ENCODE results near the gene GLRA1. TPM values are rescaled to one million over a fixed set of nuclear protein-coding genes. Genes with fewer than 3 reads are reported as not detected.

Gene GLRA1
- not detected in 2 replicates for polyA plus RNA-seq (2013)

DNA sequence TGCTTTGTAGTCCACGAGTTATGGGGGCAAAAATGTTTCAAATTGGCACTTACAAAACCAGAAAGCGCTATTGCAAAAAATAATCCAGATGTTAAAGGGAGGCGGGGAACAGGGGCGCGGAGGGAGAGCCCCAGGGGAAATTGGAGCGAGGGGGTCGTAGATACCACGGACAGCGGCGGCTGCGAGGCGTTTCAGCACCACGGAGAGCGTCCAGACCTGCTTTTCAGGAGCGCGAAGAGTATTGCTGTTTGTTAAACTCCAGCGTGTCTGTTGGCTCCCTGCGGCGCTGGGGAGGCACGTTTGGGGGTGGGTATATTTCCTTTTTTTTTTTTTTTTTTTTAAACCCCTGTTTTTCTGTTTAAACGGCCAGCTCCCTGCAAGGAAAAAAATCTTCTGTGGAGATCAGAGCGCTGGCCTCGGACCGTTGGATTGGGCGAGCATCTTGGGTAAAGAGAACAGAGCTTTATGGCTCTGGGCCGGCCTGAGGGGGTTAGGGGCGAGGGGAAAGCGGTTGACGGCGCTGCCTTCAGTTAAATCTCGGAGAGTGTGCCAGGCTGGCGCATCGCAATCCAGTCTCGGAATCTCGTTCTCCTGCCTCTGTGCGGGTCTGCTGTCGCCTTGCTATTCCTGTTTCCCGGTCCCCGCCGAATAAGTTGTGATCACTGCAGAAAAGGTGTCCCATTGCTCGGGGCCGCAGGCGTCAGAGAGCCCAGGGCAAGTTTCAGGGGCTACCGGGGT lies at the start of gene GLRA1:
Gene GLRA1, minus strand, starts transcription at position 288 of the 738 bp plus-strand sequence. CDS start 302 bp downstream, outside the sequence.
- WGBS (ENCODE audit: extremely low coverage, insufficient coverage, insufficient read length): no CpG with 5 or more reads among the region's 44 CpGs
- Histone ChIP-seq H4K12ac (ENCODE audit: low read depth, low read length) (no peak within 1 kb of the TSS), H4K8ac (ENCODE audit: low read depth, low read length) (no peak within 1 kb of the TSS)

DNA sequence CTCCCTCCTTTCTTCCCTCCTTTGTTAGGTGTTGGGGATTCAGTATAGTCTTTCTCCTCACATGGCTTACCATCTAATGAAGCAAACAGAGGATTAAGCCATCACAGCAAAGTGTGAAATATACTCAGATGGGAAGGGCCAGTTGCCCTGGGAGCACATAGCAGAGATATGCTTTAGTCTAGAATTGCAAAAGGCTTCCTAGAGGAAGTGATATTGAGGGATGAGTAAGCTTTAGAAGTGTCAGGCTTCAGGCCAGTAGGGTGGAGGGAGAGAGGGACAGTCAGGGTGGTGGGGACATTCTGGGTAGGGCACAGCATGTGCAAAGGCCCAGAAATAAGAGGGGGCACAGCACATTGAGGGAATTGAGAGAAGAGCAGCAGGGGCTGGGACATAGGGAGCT lies 46.2 kb upstream of the GLRA1 start:
- no peaks in the 10 kb centered on the region for H3K4me1 ChIP-seq (ENCODE audit: control insufficient read depth in 1 of 2, insufficient read depth in 2 of 2, low read length in 2 of 2)
- no peaks in the 10 kb centered on the region for H3K79me1 ChIP-seq (ENCODE audit: low read length)
- H3K27me3 ChIP-seq (ENCODE audit: insufficient read depth, low read length): no peaks in the 10 kb centered on the region
- H3K14ac ChIP-seq (ENCODE audit: low read length): no peak overlapping the region
- no peak overlapping the region for H3K9ac ChIP-seq (ENCODE audit: low read length)
- no peak overlapping the region for H3K4me2 ChIP-seq (ENCODE audit: low read length)
- H3K36me3 ChIP-seq (ENCODE audit: control insufficient read depth in 1 of 2, insufficient read depth in 2 of 2, low read length in 2 of 2): no peaks in the 10 kb centered on the region
- H3K18ac ChIP-seq (ENCODE audit: low read length): no peak overlapping the region
- no peak overlapping the region for H4K12ac ChIP-seq (ENCODE audit: low read depth, low read length)
- H2BK5ac ChIP-seq (ENCODE audit: low read depth, low read length, poor library complexity): no peak overlapping the region
- H4K8ac ChIP-seq (ENCODE audit: low read depth, low read length): no peak overlapping the region
- H2BK12ac ChIP-seq (ENCODE audit: low read length): no peak overlapping the region
- no peaks in the 10 kb centered on the region for H3K9me3 ChIP-seq (ENCODE audit: insufficient read depth, low read depth, low read length)
- H3K79me2 ChIP-seq (ENCODE audit: control insufficient read depth, insufficient read depth, low read length, poor library complexity): no peaks in the 10 kb centered on the region
- no peak overlapping the region for H4K91ac ChIP-seq (ENCODE audit: low read depth, low read length)
- DNase-seq: no peak
- H3K4me3 ChIP-seq (ENCODE audit: low read depth, low read length): no peak overlapping the region
- no peak overlapping the region for H3K27ac ChIP-seq (ENCODE audit: low read depth, low read length)
- H2BK120ac ChIP-seq (ENCODE audit: insufficient read depth, low read length, poor library complexity): no peak overlapping the region
- H2AFZ ChIP-seq (ENCODE audit: insufficient read depth, low read length, poor library complexity): no peak overlapping the region
- no peak overlapping the region for H3K4ac ChIP-seq (ENCODE audit: low read depth, low read length)
- H2AK5ac ChIP-seq (ENCODE audit: low read length): no peak overlapping the region
- no peak overlapping the region for H3K23ac ChIP-seq (ENCODE audit: low read length)

More for the DNA sequence above, at the start of gene GLRA1:
- no peak within 1 kb of the TSS for H2AK5ac ChIP-seq (ENCODE audit: low read length)
- no peak within 1 kb of the TSS for H3K18ac ChIP-seq (ENCODE audit: low read length)
- H3K4me1 ChIP-seq (ENCODE audit: control insufficient read depth in 1 of 2, insufficient read depth in 2 of 2, low read length in 2 of 2): peaks cover 0 to 1% of the 10 kb centered on the region in 2 experiments
- H3K9me3 ChIP-seq (ENCODE audit: insufficient read depth, low read depth, low read length): no peaks in the 10 kb centered on the region
- no peaks in the 10 kb centered on the region for H3K79me1 ChIP-seq (ENCODE audit: low read length)
- H2AFZ ChIP-seq (ENCODE audit: insufficient read depth, low read length, poor library complexity): no peak within 1 kb of the TSS
- no peak within 1 kb of the TSS for H3K27ac ChIP-seq (ENCODE audit: low read depth, low read length)
- no peak within 1 kb of the TSS for H3K4me2 ChIP-seq (ENCODE audit: low read length)
- no peaks in the 10 kb centered on the region for H3K79me2 ChIP-seq (ENCODE audit: control insufficient read depth, insufficient read depth, low read length, poor library complexity)
- no peaks in the 10 kb centered on the region for H3K36me3 ChIP-seq (ENCODE audit: control insufficient read depth in 1 of 2, insufficient read depth in 2 of 2, low read length in 2 of 2)
- no peak within 1 kb of the TSS for H2BK12ac ChIP-seq (ENCODE audit: low read length)
- no peak within 1 kb of the TSS for H2BK5ac ChIP-seq (ENCODE audit: low read depth, low read length, poor library complexity)
- H3K14ac ChIP-seq (ENCODE audit: low read length): no peak within 1 kb of the TSS
- H3K4ac ChIP-seq (ENCODE audit: low read depth, low read length): no peak within 1 kb of the TSS
- H2BK120ac ChIP-seq (ENCODE audit: insufficient read depth, low read length, poor library complexity): no peak within 1 kb of the TSS
- peak; percentile 32 to 70 for DNase-seq
- H3K27me3 ChIP-seq (ENCODE audit: insufficient read depth, low read length): no peaks in the 10 kb centered on the region
- no peak within 1 kb of the TSS for H3K4me3 ChIP-seq (ENCODE audit: low read depth, low read length)
- no peak within 1 kb of the TSS for H4K91ac ChIP-seq (ENCODE audit: low read depth, low read length)
- H3K23ac ChIP-seq (ENCODE audit: low read length): no peak within 1 kb of the TSS
- no peak within 1 kb of the TSS for H3K9ac ChIP-seq (ENCODE audit: low read length)

DNA sequence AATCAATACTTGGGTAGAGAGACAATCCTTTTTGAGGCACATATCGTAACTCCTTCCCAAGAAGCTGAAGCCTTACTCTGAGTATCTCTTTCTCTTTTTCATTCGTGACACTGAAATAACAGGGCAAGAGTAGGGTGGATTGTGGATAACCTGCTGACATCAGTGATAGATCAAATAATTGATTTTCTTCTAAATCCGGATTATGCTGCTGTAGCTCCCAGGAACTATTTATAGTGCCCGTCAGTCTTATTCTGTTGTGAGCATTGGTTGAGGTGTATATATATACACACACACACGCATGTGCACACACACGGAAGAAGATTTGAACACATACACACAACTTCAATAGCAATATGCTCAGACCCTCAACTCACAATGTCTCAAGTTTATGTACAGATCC lies 43.2 kb upstream of the GLRA1 start:
- no peak overlapping the region for H4K12ac ChIP-seq (ENCODE audit: low read depth, low read length)
- H3K9me3 ChIP-seq (ENCODE audit: insufficient read depth, low read depth, low read length): no peaks in the 10 kb centered on the region
- no peaks in the 10 kb centered on the region for H3K36me3 ChIP-seq (ENCODE audit: control insufficient read depth in 1 of 2, insufficient read depth in 2 of 2, low read length in 2 of 2)
- H3K27ac ChIP-seq (ENCODE audit: low read depth, low read length): no peak overlapping the region
- no peaks in the 10 kb centered on the region for H3K4me1 ChIP-seq (ENCODE audit: control insufficient read depth in 1 of 2, insufficient read depth in 2 of 2, low read length in 2 of 2)
- no peak overlapping the region for H3K14ac ChIP-seq (ENCODE audit: low read length)
- no peak overlapping the region for H3K4me2 ChIP-seq (ENCODE audit: low read length)
- no peak overlapping the region for H2BK5ac ChIP-seq (ENCODE audit: low read depth, low read length, poor library complexity)
- WGBS (ENCODE audit: extremely low coverage, insufficient coverage, insufficient read length): no CpG with 5 or more reads among the region's 6 CpGs
- H2AK5ac ChIP-seq (ENCODE audit: low read length): no peak overlapping the region
- H3K79me2 ChIP-seq (ENCODE audit: control insufficient read depth, insufficient read depth, low read length, poor library complexity): no peaks in the 10 kb centered on the region
- H4K91ac ChIP-seq (ENCODE audit: low read depth, low read length): no peak overlapping the region
- no peak overlapping the region for H4K8ac ChIP-seq (ENCODE audit: low read depth, low read length)
- H3K4ac ChIP-seq (ENCODE audit: low read depth, low read length): no peak overlapping the region
- no peaks in the 10 kb centered on the region for H3K27me3 ChIP-seq (ENCODE audit: insufficient read depth, low read length)
- no peak overlapping the region for H3K4me3 ChIP-seq (ENCODE audit: low read depth, low read length)
- no peak overlapping the region for H3K9ac ChIP-seq (ENCODE audit: low read length)
- H3K18ac ChIP-seq (ENCODE audit: low read length): no peak overlapping the region
- no peak overlapping the region for H2BK12ac ChIP-seq (ENCODE audit: low read length)
- no peak for DNase-seq
- H3K79me1 ChIP-seq (ENCODE audit: low read length): no peaks in the 10 kb centered on the region
- H2BK120ac ChIP-seq (ENCODE audit: insufficient read depth, low read length, poor library complexity): no peak overlapping the region
- H3K23ac ChIP-seq (ENCODE audit: low read length): no peak overlapping the region
- no peak overlapping the region for H2AFZ ChIP-seq (ENCODE audit: insufficient read depth, low read length, poor library complexity)

DNA sequence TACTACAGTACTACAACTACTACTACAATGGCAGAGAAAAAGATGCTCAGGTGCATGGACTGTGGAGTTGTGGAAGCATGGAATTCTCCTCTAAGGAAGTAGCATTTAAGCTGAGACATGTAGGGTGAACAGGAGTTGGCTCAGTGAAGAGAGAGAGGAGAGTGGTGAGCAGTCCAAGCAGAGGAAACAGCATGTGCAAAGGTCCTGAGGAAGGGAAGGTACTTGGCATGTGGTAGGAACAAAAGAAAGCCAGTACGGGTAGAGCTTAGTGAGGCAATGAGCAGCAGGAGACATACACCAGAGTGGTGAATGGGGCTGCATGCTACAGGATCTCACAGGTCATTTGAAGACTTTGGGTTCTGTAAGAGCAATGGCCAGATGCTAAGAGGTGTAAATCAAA lies 41.4 kb upstream of the GLRA1 start:
- H3K79me2 ChIP-seq (ENCODE audit: control insufficient read depth, insufficient read depth, low read length, poor library complexity): no peaks in the 10 kb centered on the region

More for the DNA sequence above, 41.4 kb upstream of the GLRA1 start:
- Histone ChIP-seq H3K4ac (ENCODE audit: low read depth, low read length) (no peak overlapping the region), H4K91ac (ENCODE audit: low read depth, low read length) (no peak overlapping the region), H3K18ac (ENCODE audit: low read length) (no peak overlapping the region), H3K4me1 (ENCODE audit: control insufficient read depth in 1 of 2, insufficient read depth in 2 of 2, low read length in 2 of 2) (no peaks in the 10 kb centered on the region), H3K79me1 (ENCODE audit: low read length) (no peaks in the 10 kb centered on the region), H4K8ac (ENCODE audit: low read depth, low read length) (no peak overlapping the region), H3K9me3 (ENCODE audit: insufficient read depth, low read depth, low read length) (no peaks in the 10 kb centered on the region), H3K9ac (ENCODE audit: low read length) (no peak overlapping the region), H3K14ac (ENCODE audit: low read length) (no peak overlapping the region), H3K27ac (ENCODE audit: low read depth, low read length) (no peak overlapping the region), H2BK12ac (ENCODE audit: low read length) (no peak overlapping the region), H3K4me3 (ENCODE audit: low read depth, low read length) (no peak overlapping the region), H3K36me3 (ENCODE audit: control insufficient read depth in 1 of 2, insufficient read depth in 2 of 2, low read length in 2 of 2) (no peaks in the 10 kb centered on the region), H2AFZ (ENCODE audit: insufficient read depth, low read length, poor library complexity) (no peak overlapping the region), H2BK120ac (ENCODE audit: insufficient read depth, low read length, poor library complexity) (no peak overlapping the region), H3K23ac (ENCODE audit: low read length) (no peak overlapping the region), H2AK5ac (ENCODE audit: low read length) (no peak overlapping the region), H4K12ac (ENCODE audit: low read depth, low read length) (no peak overlapping the region), H3K4me2 (ENCODE audit: low read length) (no peak overlapping the region), H3K27me3 (ENCODE audit: insufficient read depth, low read length) (no peaks in the 10 kb centered on the region), H2BK5ac (ENCODE audit: low read depth, low read length, poor library complexity) (no peak overlapping the region)
- WGBS (ENCODE audit: extremely low coverage, insufficient coverage, insufficient read length): no CpG with 5 or more reads among the region's 1 CpG
- DNase-seq: no peak

All from trophoblast cell (in vitro differentiated cells and primary cell).